GM06990 (cell line): ENCODE measurements around the gene CCDC187.

Experiments used
- DNase-seq: peaks from one replicate; pipeline ENCODE4 v3.0.0-alpha.2; 2011; ENCODE audit not compliant: insufficient read length; ENCODE audit errors: extremely low read depth
- H3K27me3 ChIP-seq: replicated peaks from 2 replicates; pipeline ENCODE4 v1.6.0; 2011; ENCODE audit warnings: low read length; ENCODE audit not compliant: control insufficient read depth, insufficient read depth
- H3K36me3 ChIP-seq: 2 replicates; pipeline ENCODE4 v1.5.1; 2011; ENCODE audit warnings: low read length; ENCODE audit not compliant: control insufficient read depth, insufficient read depth
- H3K4me3 ChIP-seq: replicated peaks from 2 replicates; pipeline ENCODE4 v1.5.1; 2011; ENCODE audit warnings: low read depth, mild to moderate bottlenecking, control low read depth, low read length
- CTCF ChIP-seq: IDR thresholded peaks from 2 replicates; pipeline ENCODE4 v1.5.1; 2011; ENCODE audit warnings: low read length, control low read depth, mild to moderate bottlenecking, inconsistent platforms; ENCODE audit not compliant: insufficient read depth, poor library complexity, severe bottlenecking

CCDC187 gene

GRCh38 chr9:136273921-136274785, 29.7 kb downstream of the CCDC187 start:
- H3K36me3 ChIP-seq = no peaks in the 10 kb centered on the region
- peaks cover 2% of the 10 kb centered on the region; the same call in 1 of the 2 replicates for H3K27me3 ChIP-seq
- no peak overlapping the region for H3K4me3 ChIP-seq
- no peak for TF ChIP-seq CTCF
- DNase-seq = no peak

GRCh38 chr9:136273244-136273865, 30.5 kb downstream of the CCDC187 start:
- Histone ChIP-seq H3K36me3 (no peaks in the 10 kb centered on the region), H3K27me3 (peaks cover 2% of the 10 kb centered on the region; the same call in 1 of the 2 replicates), H3K4me3 (no peak overlapping the region)
- no peak for TF ChIP-seq CTCF
- DNase-seq = no peak

- Histone ChIP-seq H3K27me3 (peaks cover 2% of the 10 kb centered on the region), H3K4me3 (no peak overlapping the region), H3K36me3 (no peaks in the 10 kb centered on the region)
- TF ChIP-seq CTCF = no peak
- no peak for DNase-seq
Observed at GRCh38 chr9:136270173-136270705, 33.7 kb downstream of the CCDC187 start.

- DNase-seq = no peak
- Histone ChIP-seq H3K4me3 (no peak overlapping the region), H3K36me3 (no peaks in the 10 kb centered on the region), H3K27me3 (no peaks in the 10 kb centered on the region; the same call in none of the 2 replicates)
- no peak for TF ChIP-seq CTCF
Observed at GRCh38 chr9:136268735-136269134, 35.2 kb downstream of the CCDC187 start.

- H3K4me3 ChIP-seq = no peak overlapping the region
Observed at GRCh38 chr9:136268318-136268717, 35.6 kb downstream of the CCDC187 start.

More at GRCh38 chr9:136268318-136268717, 35.6 kb downstream of the CCDC187 start:
- TF ChIP-seq CTCF = peak; percentile 16
- H3K27me3 ChIP-seq = no peaks in the 10 kb centered on the region; the same call in none of the 2 replicates
- DNase-seq = no peak
- no peaks in the 10 kb centered on the region for H3K36me3 ChIP-seq
